SK-N-SH (cell line): ENCODE results near the gene IL7R.

ENCODE experiments used
- CTCF ChIP-seq: fragments of 200-600 bp; sonication (generic); IDR thresholded peaks from 2 replicates; pipeline ENCODE4 v1.6.1; 2017; ENCODE audit warnings: antibody characterized with exemption, mild to moderate bottlenecking, moderate library complexity
- EP300 ChIP-seq, 2 experiments: IDR thresholded peaks; 2 replicates each; pipeline versions ENCODE4 v1.4.0 to v1.6.1; 2012; ENCODE audit warnings: borderline replicate concordance in 1 of 2, low read depth in 1 of 2, low read length in 1 of 2
- FOSL2 ChIP-seq: IDR thresholded peaks from 2 replicates; pipeline ENCODE4 v1.4.0; 2012; ENCODE audit warnings: low read depth, mild to moderate bottlenecking, moderate library complexity, borderline replicate concordance
- MEF2A ChIP-seq: IDR thresholded peaks from 2 replicates; pipeline ENCODE4 v1.4.0; 2012; ENCODE audit warnings: low read depth, borderline replicate concordance
- RCOR1 ChIP-seq: fragments of 150-350 bp; IDR thresholded peaks from 2 replicates; pipeline ENCODE4 v1.6.1; 2017; ENCODE audit warnings: antibody characterized with exemption, low read length
- SIN3A ChIP-seq: IDR thresholded peaks from 2 replicates; pipeline ENCODE4 v1.6.1; 2012; ENCODE audit warnings: low read depth, mild to moderate bottlenecking, low read length, moderate library complexity, borderline replicate concordance
- SMC3 ChIP-seq: IDR thresholded peaks from 2 replicates; pipeline ENCODE4 v1.6.1; 2012; ENCODE audit warnings: low read depth, low read length, improper control_type of control experiment
- ZBTB33 ChIP-seq: IDR thresholded peaks from 2 replicates; pipeline ENCODE4 v1.4.0; 2012; ENCODE audit warnings: low read depth, borderline replicate concordance

GRCh38 chr5:35850967-35851680, 5.6 kb upstream of the IL7R start:
- TF ChIP-seq CTCF, result no peak
- no peak for TF ChIP-seq EP300 (IDR thresholded peaks at IDR 0.05; ENCODE audit: borderline replicate concordance in 1 of 2, low read depth in 1 of 2, low read length in 1 of 2)
- no peak for TF ChIP-seq SMC3
- TF ChIP-seq RCOR1, result no peak
- TF ChIP-seq ZBTB33, result no peak
- no peak for TF ChIP-seq SIN3A
- TF ChIP-seq FOSL2, result no peak
- no peak for TF ChIP-seq MEF2A
